HepG2 (cell line): ENCODE results near the gene TXNL4B. TPM values are rescaled to one million over a fixed set of nuclear protein-coding genes. Genes with fewer than 3 reads are reported as not detected.

Experiments used
- CBX2 ChIP-seq, 2 experiments: fragments of 200-600 bp in 1 of 2; sonication (generic); formaldehyde crosslinking in 1 of 2; IDR thresholded peaks; 2 replicates each; pipeline versions ENCODE4 v1.7.0 to v1.8.1; 2018 to 2022; ENCODE audit warnings: low read depth in 2 of 2, low read length in 1 of 2, mild to moderate bottlenecking in 1 of 2, missing genetic modification reagents in 1 of 2
- GABPA ChIP-seq, 2 experiments: IDR thresholded peaks; 2 replicates each; pipeline ENCODE4 v1.6.1; 2011 to 2016; ENCODE audit warnings: low read depth in 2 of 2, low read length in 1 of 2, missing biosample characterization in 1 of 2, missing genetic modification characterization in 1 of 2
- NCOA5 ChIP-seq: sonication (generic); formaldehyde crosslinking; IDR thresholded peaks from 2 replicates; pipeline ENCODE4 v1.4.0; 2020; ENCODE audit warnings: missing genetic modification reagents
- NFYB ChIP-seq: sonication (generic); formaldehyde crosslinking; IDR thresholded peaks from 2 replicates; pipeline ENCODE4 v1.4.0; 2020; ENCODE audit warnings: missing genetic modification reagents
- NR2F1 ChIP-seq, 2 experiments: fragments of 450-650 bp in 1 of 2; formaldehyde crosslinking in 1 of 2; IDR thresholded peaks; 2 replicates each; pipeline versions ENCODE4 v1.5.0 to v1.6.1; 2016 to 2020; ENCODE audit warnings: mild to moderate bottlenecking in 1 of 2, missing compliant biosample characterization in 1 of 2, missing genetic modification reagents in 1 of 2, moderate library complexity in 1 of 2
- POLR2A ChIP-seq, 2 experiments: IDR thresholded peaks; 2 replicates each; pipeline ENCODE4 v1.6.1; 2011; ENCODE audit warnings: low read depth in 2 of 2, low read length in 2 of 2, mild to moderate bottlenecking in 1 of 2, moderate library complexity in 1 of 2; ENCODE audit not compliant: insufficient read depth in 1 of 2
- POLR2G ChIP-seq: fragments of 200-400 bp; formaldehyde crosslinking; IDR thresholded peaks from 2 replicates; pipeline ENCODE4 v1.6.1; 2018; ENCODE audit warnings: mild to moderate bottlenecking, low read depth, low read length, moderate library complexity
- RARG ChIP-seq: sonication (generic); formaldehyde crosslinking; IDR thresholded peaks from 2 replicates; pipeline ENCODE4 v1.4.0; 2020; ENCODE audit warnings: low read depth, mild to moderate bottlenecking, missing genetic modification reagents
- SALL1 ChIP-seq: sonication (generic); formaldehyde crosslinking; IDR thresholded peaks from 2 replicates; pipeline ENCODE4 v1.8.0; 2022; ENCODE audit warnings: mild to moderate bottlenecking, missing genetic modification reagents
- SAP130 ChIP-seq: IDR thresholded peaks from 2 replicates; pipeline ENCODE4 v1.6.1; 2016; ENCODE audit warnings: low read depth
- SMC3 ChIP-seq: IDR thresholded peaks from 2 replicates; pipeline ENCODE4 v1.6.1; 2011; ENCODE audit warnings: low read length, improper control_type of control experiment
- TEAD3 ChIP-seq: optimal IDR thresholded peaks from 2 replicates; pipeline ENCODE3; 2016; ENCODE audit warnings: borderline replicate concordance
- ZBTB21 ChIP-seq: sonication (generic); formaldehyde crosslinking; IDR thresholded peaks from 2 replicates; pipeline ENCODE4 v1.4.0; 2020; ENCODE audit warnings: missing genetic modification reagents
- ZFX ChIP-seq: sonication (generic); formaldehyde crosslinking; IDR thresholded peaks from 2 replicates; pipeline ENCODE4 v1.4.0; 2020; ENCODE audit warnings: mild to moderate bottlenecking, low read depth, missing genetic modification reagents, moderate library complexity
- ZNF317 ChIP-seq: sonication (generic); formaldehyde crosslinking; IDR thresholded peaks from 2 replicates; pipeline ENCODE4 v1.5.0; 2020; ENCODE audit warnings: mild to moderate bottlenecking, missing genetic modification reagents
- ZNF562 ChIP-seq: sonication (generic); formaldehyde crosslinking; IDR thresholded peaks from 2 replicates; pipeline ENCODE4 v1.8.0; 2022; ENCODE audit warnings: missing genetic modification reagents, borderline replicate concordance
- ZNF879 ChIP-seq: sonication (generic); formaldehyde crosslinking; IDR thresholded peaks from 2 replicates; pipeline ENCODE4 v1.8.1; 2023; ENCODE audit warnings: missing genetic modification reagents
- polyA plus RNA-seq, 8 experiments: library from polyadenylated mRNA; depleted of rRNA in 3 of 8; stranded (reverse) in 7 of 8; unstranded in 1 of 8; fragments of >200 nt; fragmentation: Illumina TruSeq in 4 of 8; extraction: Trizol in 4 of 8; gene quantifications; 2 replicates each; pipeline versions ENCODE4 v1.2.1 to v1.2.3, GENCODE V29; 2011 to 2016; ENCODE audit warnings: low read depth in 4 of 8, missing spikeins in 1 of 8, mixed read lengths in 1 of 8; ENCODE audit not compliant: insufficient read depth in 1 of 8
- total RNA-seq, 5 experiments: library from RNA; depleted of rRNA; stranded (reverse); fragments of >200 nt; fragmentation: Illumina TruSeq; extraction: Trizol; gene quantifications; 2 replicates each; pipeline ENCODE4 v1.2.3, GENCODE V29; 2016; ENCODE audit warnings: low read depth in 1 of 5
- TF ChIP-seq, protein P1 (sequence below): sonication (generic); formaldehyde crosslinking; IDR thresholded peaks from 2 replicates; pipeline ENCODE4 v1.8.0; 2022; ENCODE audit warnings: missing genetic modification reagents, low read depth, mild to moderate bottlenecking, borderline replicate concordance
- TF ChIP-seq, protein P2 (sequence below): sonication (generic); formaldehyde crosslinking; IDR thresholded peaks from 2 replicates; pipeline ENCODE4 v1.4.0; 2020; ENCODE audit warnings: missing genetic modification reagents, mild to moderate bottlenecking, borderline replicate concordance
- TF ChIP-seq, protein P3 (sequence below): IDR thresholded peaks from 2 replicates; pipeline ENCODE4 v1.6.1; 2016; ENCODE audit warnings: low read depth, control low read depth
- TF ChIP-seq, protein P4 (sequence below): sonication (generic); formaldehyde crosslinking; IDR thresholded peaks from 2 replicates; pipeline ENCODE4 v1.8.1; 2023; ENCODE audit warnings: missing genetic modification reagents, mild to moderate bottlenecking, borderline replicate concordance
- TF ChIP-seq, protein P5 (sequence below): sonication (generic); formaldehyde crosslinking; IDR thresholded peaks from 2 replicates; pipeline ENCODE4 v1.8.1; 2023; ENCODE audit warnings: mild to moderate bottlenecking, missing genetic modification reagents
- TF ChIP-seq, protein P6 (sequence below): IDR thresholded peaks from 2 replicates; pipeline ENCODE4 v1.6.1; 2016; ENCODE audit warnings: missing compliant biosample characterization, missing genetic modification reagents, borderline replicate concordance

The TXNL4B gene
- total and polyA plus RNA-seq, 2 of the 13 experiments (the other 11 are each of a cell fraction or from before 2014, with no cell fraction given): 17.4 to 18.3 TPM

GRCh38 chr16:72083778-72084404 lies 9.5 kb downstream of the TXNL4B start (continued):
- TF ChIP-seq, protein P1, sequence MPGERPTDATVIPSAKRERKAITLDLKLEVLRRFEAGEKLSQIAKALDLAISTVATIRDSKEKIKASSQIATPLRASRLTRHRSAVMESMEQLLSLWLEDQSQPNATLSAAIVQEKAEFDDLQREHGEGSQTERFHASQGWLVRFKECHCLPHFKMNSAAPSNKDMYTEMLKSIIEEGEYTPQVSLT (CRISPR knock-in tag): no peak
- TF ChIP-seq GABPA (IDR thresholded peaks at IDR 0.05; ENCODE audit: low read depth, low read length): no peak
- peak; percentile 22; the same call in 1 of the 2 replicates for TF ChIP-seq GABPA (CRISPR knock-in tag; IDR thresholded peaks at IDR 0.05; ENCODE audit: low read depth)
- TF ChIP-seq ZNF317: peak; percentile 75; the same call in 1 of the 2 replicates
- TF ChIP-seq CBX2 (IDR thresholded peaks at IDR 0.05; ENCODE audit: low read depth, low read length): no peak
- no peak for TF ChIP-seq CBX2 (CRISPR knock-in tag; IDR thresholded peaks at IDR 0.05; ENCODE audit: low read depth)
- TF ChIP-seq, protein P2, sequence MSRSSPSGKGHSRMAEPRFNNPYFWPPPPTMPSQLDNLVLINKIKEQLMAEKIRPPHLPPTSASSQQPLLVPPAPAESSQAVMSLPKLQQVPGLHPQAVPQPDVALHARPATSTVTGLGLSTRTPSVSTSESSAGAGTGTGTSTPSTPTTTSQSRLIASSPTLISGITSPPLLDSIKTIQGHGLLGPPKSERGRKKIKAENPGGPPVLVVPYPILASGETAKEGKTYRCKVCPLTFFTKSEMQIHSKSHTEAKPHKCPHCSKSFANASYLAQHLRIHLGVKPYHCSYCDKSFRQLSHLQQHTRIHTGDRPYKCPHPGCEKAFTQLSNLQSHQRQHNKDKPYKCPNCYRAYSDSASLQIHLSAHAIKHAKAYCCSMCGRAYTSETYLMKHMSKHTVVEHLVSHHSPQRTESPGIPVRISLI (CRISPR knock-in tag): no peak
- 0 out of 2 replicates have a peak, but pooled peaks have one; percentile 7 for TF ChIP-seq SMC3
- no peak for TF ChIP-seq ZNF879 (CRISPR knock-in tag)
- TF ChIP-seq, protein P3, sequence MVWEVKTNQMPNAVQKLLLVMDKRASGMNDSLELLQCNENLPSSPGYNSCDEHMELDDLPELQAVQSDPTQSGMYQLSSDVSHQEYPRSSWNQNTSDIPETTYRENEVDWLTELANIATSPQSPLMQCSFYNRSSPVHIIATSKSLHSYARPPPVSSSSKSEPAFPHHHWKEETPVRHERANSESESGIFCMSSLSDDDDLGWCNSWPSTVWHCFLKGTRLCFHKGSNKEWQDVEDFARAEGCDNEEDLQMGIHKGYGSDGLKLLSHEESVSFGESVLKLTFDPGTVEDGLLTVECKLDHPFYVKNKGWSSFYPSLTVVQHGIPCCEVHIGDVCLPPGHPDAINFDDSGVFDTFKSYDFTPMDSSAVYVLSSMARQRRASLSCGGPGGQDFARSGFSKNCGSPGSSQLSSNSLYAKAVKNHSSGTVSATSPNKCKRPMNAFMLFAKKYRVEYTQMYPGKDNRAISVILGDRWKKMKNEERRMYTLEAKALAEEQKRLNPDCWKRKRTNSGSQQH (CRISPR knock-in tag): no peak
- TF ChIP-seq, protein P4, sequence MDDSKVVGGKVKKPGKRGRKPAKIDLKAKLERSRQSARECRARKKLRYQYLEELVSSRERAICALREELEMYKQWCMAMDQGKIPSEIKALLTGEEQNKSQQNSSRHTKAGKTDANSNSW (CRISPR knock-in tag): no peak
- no peak for TF ChIP-seq NCOA5 (CRISPR knock-in tag)
- TF ChIP-seq RARG (CRISPR knock-in tag): no peak
- TF ChIP-seq SAP130 (CRISPR knock-in tag): peak; percentile 53; the same call in 1 of the 2 replicates
- TF ChIP-seq POLR2G: no peak
- peak; percentile 30 for TF ChIP-seq TEAD3 (CRISPR knock-in tag)
- TF ChIP-seq, protein P5, sequence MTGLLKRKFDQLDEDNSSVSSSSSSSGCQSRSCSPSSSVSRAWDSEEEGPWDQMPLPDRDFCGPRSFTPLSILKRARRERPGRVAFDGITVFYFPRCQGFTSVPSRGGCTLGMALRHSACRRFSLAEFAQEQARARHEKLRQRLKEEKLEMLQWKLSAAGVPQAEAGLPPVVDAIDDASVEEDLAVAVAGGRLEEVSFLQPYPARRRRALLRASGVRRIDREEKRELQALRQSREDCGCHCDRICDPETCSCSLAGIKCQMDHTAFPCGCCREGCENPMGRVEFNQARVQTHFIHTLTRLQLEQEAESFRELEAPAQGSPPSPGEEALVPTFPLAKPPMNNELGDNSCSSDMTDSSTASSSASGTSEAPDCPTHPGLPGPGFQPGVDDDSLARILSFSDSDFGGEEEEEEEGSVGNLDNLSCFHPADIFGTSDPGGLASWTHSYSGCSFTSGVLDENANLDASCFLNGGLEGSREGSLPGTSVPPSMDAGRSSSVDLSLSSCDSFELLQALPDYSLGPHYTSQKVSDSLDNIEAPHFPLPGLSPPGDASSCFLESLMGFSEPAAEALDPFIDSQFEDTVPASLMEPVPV: no peak
- no peak for TF ChIP-seq ZBTB21 (CRISPR knock-in tag)
- no peak for TF ChIP-seq POLR2A (IDR thresholded peaks at IDR 0.05; ENCODE audit: insufficient read depth in 1 of 2, low read depth in 2 of 2, low read length in 2 of 2)
- no peak for TF ChIP-seq NR2F1 (CRISPR knock-in tag; IDR thresholded peaks at IDR 0.05)
- TF ChIP-seq ZFX (CRISPR knock-in tag): peak; percentile 60
- TF ChIP-seq, protein P6, sequence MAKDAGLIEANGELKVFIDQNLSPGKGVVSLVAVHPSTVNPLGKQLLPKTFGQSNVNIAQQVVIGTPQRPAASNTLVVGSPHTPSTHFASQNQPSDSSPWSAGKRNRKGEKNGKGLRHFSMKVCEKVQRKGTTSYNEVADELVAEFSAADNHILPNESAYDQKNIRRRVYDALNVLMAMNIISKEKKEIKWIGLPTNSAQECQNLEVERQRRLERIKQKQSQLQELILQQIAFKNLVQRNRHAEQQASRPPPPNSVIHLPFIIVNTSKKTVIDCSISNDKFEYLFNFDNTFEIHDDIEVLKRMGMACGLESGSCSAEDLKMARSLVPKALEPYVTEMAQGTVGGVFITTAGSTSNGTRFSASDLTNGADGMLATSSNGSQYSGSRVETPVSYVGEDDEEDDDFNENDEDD (CRISPR knock-in tag): no peak
- TF ChIP-seq SALL1: peak; percentile 8; the same call in 1 of the 2 replicates
- no peak for TF ChIP-seq NFYB (CRISPR knock-in tag)
- TF ChIP-seq ZNF562 (CRISPR knock-in tag): no peak
